CD14-positive monocyte (primary cell): ENCODE measurements around the gene NOTO. TPM values are rescaled to one million over a fixed set of nuclear protein-coding genes. Genes with fewer than 3 reads are reported as not detected.

Experiments used
- DNase-seq, 3 donors: peaks; one replicate each; pipeline ENCODE4 v3.0.0-alpha.2; 2011 to 2022
- H2AFZ ChIP-seq: 2 replicates; pipeline ENCODE4 v1.6.0; 2012; ENCODE audit warnings: mild to moderate bottlenecking, low read depth, low read length, inconsistent platforms; ENCODE audit not compliant: insufficient read depth, poor library complexity, severe bottlenecking
- H3K27ac ChIP-seq, 2 donors: 1 replicate in 1 of 2; 2 replicates in 1 of 2; pipeline ENCODE4 v1.5.1; 2012 to 2013; ENCODE audit warnings: low read length in 2 of 2, control low read depth in 1 of 2, inconsistent platforms in 1 of 2, low read depth in 1 of 2, mild to moderate bottlenecking in 1 of 2
- H3K27me3 ChIP-seq, 2 donors: one replicate each; pipeline versions ENCODE4 v1.6.0 to v1.6.1; 2011 to 2013; ENCODE audit warnings: low read length in 2 of 2; ENCODE audit not compliant: control insufficient read depth in 2 of 2, insufficient read depth in 2 of 2
- H3K36me3 ChIP-seq, 2 donors: replicated peaks in 1 of 2; 1 replicate in 1 of 2; 2 replicates in 1 of 2; pipeline versions ENCODE4 v1.5.1 to v1.6.1; 2012 to 2013; ENCODE audit warnings: low read length in 2 of 2, control low read depth in 1 of 2, inconsistent platforms in 1 of 2, mild to moderate bottlenecking in 1 of 2; ENCODE audit not compliant: insufficient read depth in 2 of 2, control insufficient read depth in 1 of 2
- H3K4me1 ChIP-seq, 2 donors: 1 replicate in 1 of 2; 2 replicates in 1 of 2; pipeline versions ENCODE4 v1.5.1 to v1.6.1; 2012 to 2013; ENCODE audit warnings: low read length in 2 of 2, control low read depth in 1 of 2, inconsistent platforms in 1 of 2, mild to moderate bottlenecking in 1 of 2, moderate library complexity in 1 of 2; ENCODE audit not compliant: insufficient read depth in 2 of 2, control insufficient read depth in 1 of 2
- H3K4me2 ChIP-seq: replicated peaks from 2 replicates; pipeline ENCODE3; 2012; ENCODE audit warnings: low read length, moderate library complexity, mild to moderate bottlenecking; ENCODE audit not compliant: poor library complexity, severe bottlenecking; ENCODE audit errors: extremely low read depth
- H3K4me3 ChIP-seq, 3 experiments: fragments of 200-600 bp in 1 of 3; sonication (generic) in 1 of 3; replicated peaks in 1 of 3; 1 replicate in 2 of 3; 2 replicates in 1 of 3; pipeline ENCODE4 v1.5.1; 2011 to 2013; ENCODE audit warnings: low read length in 3 of 3, mild to moderate bottlenecking in 3 of 3, control low read depth in 2 of 3, low read depth in 2 of 3, inconsistent platforms in 1 of 3, moderate library complexity in 1 of 3
- H3K79me2 ChIP-seq: 2 replicates; pipeline ENCODE4 v1.6.0; 2012; ENCODE audit warnings: mild to moderate bottlenecking, control low read depth, inconsistent platforms, low read length, moderate library complexity; ENCODE audit not compliant: insufficient read depth
- H3K9ac ChIP-seq: 2 replicates; pipeline ENCODE4 v1.6.0; 2017; ENCODE audit warnings: low read length, mild to moderate bottlenecking; ENCODE audit not compliant: insufficient read depth, poor library complexity, severe bottlenecking
- H3K9me3 ChIP-seq, 2 donors: replicated peaks in 1 of 2; 1 replicate in 1 of 2; 2 replicates in 1 of 2; pipeline versions ENCODE4 v1.5.1 to v1.6.1; 2012 to 2013; ENCODE audit warnings: low read length in 2 of 2, control low read depth in 1 of 2; ENCODE audit not compliant: control insufficient read depth in 1 of 2, insufficient read depth in 1 of 2
- H4K20me1 ChIP-seq: 2 replicates; pipeline ENCODE4 v1.6.0; 2012; ENCODE audit warnings: mild to moderate bottlenecking, low read length, control low read depth, moderate library complexity; ENCODE audit not compliant: insufficient read depth
- H3K27ac Mint-ChIP-seq, 7 donors: one replicate each; pipeline ENCODE4 v1.8.0; 2020; ENCODE audit warnings: mild to moderate bottlenecking in 7 of 7, mixed read lengths in 7 of 7, moderate library complexity in 6 of 7, inconsistent platforms in 2 of 7
- H3K27me3 Mint-ChIP-seq, 3 donors: one replicate each; pipeline ENCODE4 v1.8.0; 2021 to 2022; ENCODE audit warnings: low read depth in 3 of 3, mild to moderate bottlenecking in 3 of 3, mixed read lengths in 3 of 3, moderate library complexity in 3 of 3, inconsistent platforms in 1 of 3
- H3K36me3 Mint-ChIP-seq, 2 donors: one replicate each; pipeline ENCODE4 v1.8.0; 2020; ENCODE audit warnings: mixed read lengths in 2 of 2, inconsistent platforms in 1 of 2, mild to moderate bottlenecking in 1 of 2
- H3K4me1 Mint-ChIP-seq: one replicate; pipeline ENCODE4 v1.8.0; 2020; ENCODE audit warnings: mild to moderate bottlenecking, mixed read lengths
- H3K4me3 Mint-ChIP-seq, 2 donors: one replicate each; pipeline ENCODE4 v1.8.0; 2020; ENCODE audit warnings: mild to moderate bottlenecking in 2 of 2, mixed read lengths in 2 of 2, moderate library complexity in 1 of 2
- H3K9me3 Mint-ChIP-seq, 7 donors: one replicate each; pipeline ENCODE4 v1.8.0; 2020 to 2022; ENCODE audit warnings: mixed read lengths in 7 of 7, mild to moderate bottlenecking in 6 of 7, moderate library complexity in 6 of 7, inconsistent platforms in 2 of 7
- WGBS: methylation state at CpG from one replicate; pipeline ENCODE4 v1.1.5; 2013; ENCODE audit warnings: missing lambda C conversion rate; ENCODE audit not compliant: insufficient coverage; 5-methylcytosine and 5-hydroxymethylcytosine counted together
- intact Hi-C, 2 donors: fragments of 100-400 bp; cut with micrococcal nuclease; formaldehyde crosslinking; loops; one replicate each; pipeline versions ENCODE4 v1.15.0 to v1.15.1; 2023
- polyA plus RNA-seq, 3 donors: library from polyadenylated mRNA; depleted of rRNA in 1 of 3; unstranded in 2 of 3; stranded (reverse) in 1 of 3; fragments of 300-500 nt in 2 of 3; fragments of >200 nt in 1 of 3; fragmentation: Illumina TruSeq in 2 of 3; gene quantifications; 1 replicate in 2 of 3; 2 replicates in 1 of 3; pipeline ENCODE4 v1.2.3, GENCODE V29; 2012 to 2021
- TF ChIP-seq, protein P1 (sequence below): fragments of 200-600 bp; IDR thresholded peaks from one replicate; pipeline ENCODE4 v1.8.0; 2022; ENCODE audit warnings: antibody characterized with exemption, mild to moderate bottlenecking

Gene NOTO
- polyA plus RNA-seq, 3 donors, result not detected

DNA sequence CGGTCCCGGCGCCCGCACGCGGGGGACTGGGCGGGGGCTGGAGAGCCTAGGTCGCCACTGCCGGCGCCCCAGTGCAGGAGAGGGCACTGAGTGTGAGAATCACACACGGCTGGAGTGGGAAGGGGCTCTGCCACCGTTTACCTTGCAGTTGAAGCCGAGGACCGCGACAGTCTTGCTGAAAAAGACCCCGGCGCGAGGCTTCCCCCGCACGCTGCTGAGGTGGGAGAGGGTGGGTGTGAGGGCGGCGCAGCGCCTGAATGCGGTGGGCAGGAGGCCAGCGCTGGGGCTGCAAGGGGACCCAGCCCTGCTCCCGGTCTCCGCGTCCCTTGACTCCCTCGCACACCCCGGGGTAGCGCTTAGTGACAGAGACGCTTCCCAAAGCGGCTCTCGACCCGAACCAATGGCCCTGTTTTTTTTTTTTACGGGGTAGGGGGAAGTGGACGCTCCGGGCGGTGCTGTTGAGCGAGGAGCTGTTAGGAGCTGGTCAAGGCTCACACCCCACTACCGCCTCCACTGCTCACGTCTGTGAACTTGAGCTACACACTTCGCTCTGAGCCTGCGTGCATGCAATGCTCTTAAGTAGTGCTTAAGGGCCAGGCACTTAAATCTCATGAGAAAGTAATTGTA, 794 bp downstream of the NOTO start:
- intact Hi-C loops, result no loop called here
- Mint-ChIP-seq H3K4me3 (peak overlapping the region in 1 of 2 donors; percentile 76), H3K36me3 (peaks cover 0 to 7% of the 10 kb centered on the region in 2 donors), H3K27me3 (peaks cover 65 to 77% (median 70%) of the 10 kb centered on the region in 3 donors), H3K9me3 (peaks cover 0 to 19% (median 5%) of the 10 kb centered on the region in 7 donors), H3K4me1 (peaks cover 2% of the 10 kb centered on the region), H3K27ac (no peak overlapping the region)
- peaks cover 33 to 59% of the 10 kb centered on the region in 2 donors for H3K27me3 ChIP-seq
- no peaks in the 10 kb centered on the region for H3K79me2 ChIP-seq
- H3K4me3 ChIP-seq, result no peak overlapping the region
- no peak for DNase-seq
- H3K9me3 ChIP-seq, result peaks cover 0 to 10% of the 10 kb centered on the region in 2 donors
- no peaks in the 10 kb centered on the region for H3K36me3 ChIP-seq
- TF ChIP-seq, protein P1, sequence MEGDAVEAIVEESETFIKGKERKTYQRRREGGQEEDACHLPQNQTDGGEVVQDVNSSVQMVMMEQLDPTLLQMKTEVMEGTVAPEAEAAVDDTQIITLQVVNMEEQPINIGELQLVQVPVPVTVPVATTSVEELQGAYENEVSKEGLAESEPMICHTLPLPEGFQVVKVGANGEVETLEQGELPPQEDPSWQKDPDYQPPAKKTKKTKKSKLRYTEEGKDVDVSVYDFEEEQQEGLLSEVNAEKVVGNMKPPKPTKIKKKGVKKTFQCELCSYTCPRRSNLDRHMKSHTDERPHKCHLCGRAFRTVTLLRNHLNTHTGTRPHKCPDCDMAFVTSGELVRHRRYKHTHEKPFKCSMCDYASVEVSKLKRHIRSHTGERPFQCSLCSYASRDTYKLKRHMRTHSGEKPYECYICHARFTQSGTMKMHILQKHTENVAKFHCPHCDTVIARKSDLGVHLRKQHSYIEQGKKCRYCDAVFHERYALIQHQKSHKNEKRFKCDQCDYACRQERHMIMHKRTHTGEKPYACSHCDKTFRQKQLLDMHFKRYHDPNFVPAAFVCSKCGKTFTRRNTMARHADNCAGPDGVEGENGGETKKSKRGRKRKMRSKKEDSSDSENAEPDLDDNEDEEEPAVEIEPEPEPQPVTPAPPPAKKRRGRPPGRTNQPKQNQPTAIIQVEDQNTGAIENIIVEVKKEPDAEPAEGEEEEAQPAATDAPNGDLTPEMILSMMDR, result no peak
- no peak overlapping the region for H3K27ac ChIP-seq
- no peaks in the 10 kb centered on the region for H4K20me1 ChIP-seq
- peaks cover 0 to 13% of the 10 kb centered on the region in 2 donors for H3K4me1 ChIP-seq
- H3K9ac ChIP-seq, result no peak overlapping the region
- H2AFZ ChIP-seq, result no peak overlapping the region
- peak overlapping the region; percentile 29 for H3K4me2 ChIP-seq
- 3% methylated on average over 29 of the region's 44 CpGs for WGBS

- H3K4me2 ChIP-seq, result no peak overlapping the region
- peaks cover 52 to 65% (median 53%) of the 10 kb centered on the region in 3 donors for H3K27me3 Mint-ChIP-seq
Measured at GRCh38 chr2:73205611-73206010, 3.2 kb downstream of the NOTO start.

More at GRCh38 chr2:73205611-73206010, 3.2 kb downstream of the NOTO start:
- Histone ChIP-seq H2AFZ (no peak overlapping the region), H3K9ac (no peak overlapping the region), H4K20me1 (no peaks in the 10 kb centered on the region), H3K9me3 (peaks cover 0 to 10% of the 10 kb centered on the region in 2 donors), H3K27ac (no peak overlapping the region), H3K36me3 (no peaks in the 10 kb centered on the region), H3K79me2 (no peaks in the 10 kb centered on the region), H3K4me3 (no peak overlapping the region), H3K27me3 (peaks cover 30 to 44% of the 10 kb centered on the region in 2 donors), H3K4me1 (peaks cover 0 to 13% of the 10 kb centered on the region in 2 donors)
- intact Hi-C loops, result no loop called here
- H3K4me3 Mint-ChIP-seq, result no peak overlapping the region
- no peak overlapping the region for H3K27ac Mint-ChIP-seq
- WGBS, result 83% methylated on average over 2 of the region's 6 CpGs
- H3K9me3 Mint-ChIP-seq, result peaks cover 0 to 14% (median 5%) of the 10 kb centered on the region in 7 donors
- no peak for DNase-seq
- peaks cover 2% of the 10 kb centered on the region for H3K4me1 Mint-ChIP-seq
- H3K36me3 Mint-ChIP-seq, result peaks cover 0 to 7% of the 10 kb centered on the region in 2 donors
- TF ChIP-seq, protein P1, result no peak
